Spleen (tissue), 7 donors: Measurements from ENCODE around the gene RPL36AL.

Experiments used
- POLR2AphosphoS5 ChIP-seq, 3 donors: sonication (generic); formaldehyde crosslinking; IDR thresholded peaks; one replicate each; pipeline ENCODE4 v1.5.1; 2017; ENCODE audit warnings: antibody characterized with exemption in 3 of 3
- TF ChIP-seq, protein P1 (sequence below), 11 experiments: fragments of 200-600 bp in 7 of 11; fragments of 450-650 bp in 4 of 11; sonication (generic) in 4 of 11; IDR thresholded peaks in 8 of 11; conservative IDR thresholded peaks in 3 of 11; 1 replicate in 7 of 11; 2 replicates in 4 of 11; pipeline versions ENCODE4 v1.4.0 to v1.8.0; 2016 to 2021; ENCODE audit warnings: antibody characterized with exemption in 11 of 11, inconsistent platforms in 4 of 11, mild to moderate bottlenecking in 1 of 11
- donor health status: DM: no; HTN: no; CAD: no; lungs with moderate emphysema.
- donor health status: DM: no; HTN: no; CAD: no.
- donor health status: DM: no; HTN: no; CAD: no.

DNA sequence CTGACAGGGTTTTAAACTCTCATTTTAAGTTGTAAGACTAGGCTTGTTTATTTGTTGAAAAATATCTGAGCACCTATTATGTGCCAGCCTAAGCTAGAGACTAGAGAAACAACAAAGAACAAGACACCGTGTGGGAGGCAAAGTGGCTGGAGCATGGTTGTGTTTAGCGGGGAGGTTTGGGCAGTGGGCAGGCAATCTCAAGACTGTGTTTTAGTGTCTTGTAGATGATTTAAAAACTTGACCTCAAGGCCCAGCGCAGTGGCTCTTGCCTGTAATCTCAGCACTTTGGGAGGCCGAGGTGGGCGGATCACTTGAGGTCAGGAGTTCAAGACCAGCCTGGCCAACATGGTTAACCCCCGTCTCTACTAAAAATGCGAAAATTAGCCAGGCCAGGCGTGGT, 7.8 kb downstream of the RPL36AL start:
- TF ChIP-seq, protein P1, sequence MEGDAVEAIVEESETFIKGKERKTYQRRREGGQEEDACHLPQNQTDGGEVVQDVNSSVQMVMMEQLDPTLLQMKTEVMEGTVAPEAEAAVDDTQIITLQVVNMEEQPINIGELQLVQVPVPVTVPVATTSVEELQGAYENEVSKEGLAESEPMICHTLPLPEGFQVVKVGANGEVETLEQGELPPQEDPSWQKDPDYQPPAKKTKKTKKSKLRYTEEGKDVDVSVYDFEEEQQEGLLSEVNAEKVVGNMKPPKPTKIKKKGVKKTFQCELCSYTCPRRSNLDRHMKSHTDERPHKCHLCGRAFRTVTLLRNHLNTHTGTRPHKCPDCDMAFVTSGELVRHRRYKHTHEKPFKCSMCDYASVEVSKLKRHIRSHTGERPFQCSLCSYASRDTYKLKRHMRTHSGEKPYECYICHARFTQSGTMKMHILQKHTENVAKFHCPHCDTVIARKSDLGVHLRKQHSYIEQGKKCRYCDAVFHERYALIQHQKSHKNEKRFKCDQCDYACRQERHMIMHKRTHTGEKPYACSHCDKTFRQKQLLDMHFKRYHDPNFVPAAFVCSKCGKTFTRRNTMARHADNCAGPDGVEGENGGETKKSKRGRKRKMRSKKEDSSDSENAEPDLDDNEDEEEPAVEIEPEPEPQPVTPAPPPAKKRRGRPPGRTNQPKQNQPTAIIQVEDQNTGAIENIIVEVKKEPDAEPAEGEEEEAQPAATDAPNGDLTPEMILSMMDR (IDR thresholded peaks at IDR 0.05 in 8 of 11, conservative IDR thresholded peaks at IDR 0.05 in 3 of 11), result no peak
- no peak for TF ChIP-seq POLR2AphosphoS5 (IDR thresholded peaks at IDR 0.05)
